VCaP (cell line): ENCODE results near the gene TAF4.
"Not testable (repeated sequence)": the region's sequence is repeated elsewhere in the genome, so short reads cannot be mapped to it uniquely, and the experiment has no call there.

Experiments
- H3K27ac ChIP-seq: fragments of 450-650 bp; 2 replicates; pipeline ENCODE4 v1.5.1; 2017
- CTCF ChIP-seq: fragments of 450-650 bp; conservative IDR thresholded peaks from 2 replicates; pipeline ENCODE4 v1.5.1; 2017; ENCODE audit warnings: mild to moderate bottlenecking, moderate library complexity

The TAF4 gene

DNA sequence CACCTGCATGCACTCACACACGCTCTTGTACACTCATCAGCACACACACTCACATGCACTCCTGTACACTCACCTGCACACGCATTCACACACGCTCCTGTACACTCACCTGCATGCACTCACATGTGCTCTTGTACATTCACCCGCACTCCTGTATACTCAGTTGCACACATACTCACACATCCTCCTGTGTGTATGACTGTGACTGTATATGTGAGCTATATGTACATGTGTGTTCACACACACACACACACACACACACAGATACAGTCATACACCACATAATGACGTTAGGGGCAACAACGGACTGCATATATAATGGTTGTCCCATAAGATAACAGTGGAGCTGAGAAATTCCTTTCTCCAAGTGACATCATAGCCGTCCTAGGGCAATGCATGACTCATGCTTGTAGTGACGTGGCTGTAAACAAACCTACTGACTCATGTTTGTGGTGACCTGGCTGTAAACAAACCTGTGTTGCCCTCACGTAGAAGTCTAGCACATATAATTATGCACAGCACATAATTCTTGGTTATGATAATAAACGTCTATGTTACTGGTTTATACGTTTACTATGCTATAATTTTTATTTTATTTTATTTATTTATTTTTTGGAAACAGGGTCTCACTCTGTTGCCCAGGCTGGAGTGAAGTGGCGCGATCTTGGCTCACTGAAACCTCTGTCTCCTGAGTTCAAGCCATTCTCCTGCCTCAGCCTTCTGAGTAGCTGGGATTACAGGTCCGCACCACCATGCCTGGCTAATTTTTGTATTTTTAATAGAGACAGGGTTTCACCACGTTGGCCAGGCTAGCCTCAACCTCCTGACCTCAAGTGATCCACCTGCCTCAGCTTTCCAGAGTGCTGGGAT lies 22.8 kb upstream of the TAF4 start:
- TF ChIP-seq CTCF, result no peak
- no peak overlapping the region for H3K27ac ChIP-seq

- no peak for TF ChIP-seq CTCF
- H3K27ac ChIP-seq, result no peak overlapping the region
Measured at GRCh38 chr20:62087632-62088031, 22.0 kb upstream of the TAF4 start.

GRCh38 chr20:62087227-62087626 lies 21.5 kb upstream of the TAF4 start:
- no peak for TF ChIP-seq CTCF
- no peak overlapping the region for H3K27ac ChIP-seq

GRCh38 chr20:62085206-62085605 lies 19.5 kb upstream of the TAF4 start:
- no peak for TF ChIP-seq CTCF

GRCh38 chr20:62084224-62084623 lies 18.5 kb upstream of the TAF4 start:
- not testable (repeated sequence) for H3K27ac ChIP-seq

More at GRCh38 chr20:62085206-62085605, 19.5 kb upstream of the TAF4 start:
- H3K27ac ChIP-seq, result no peak overlapping the region

DNA sequence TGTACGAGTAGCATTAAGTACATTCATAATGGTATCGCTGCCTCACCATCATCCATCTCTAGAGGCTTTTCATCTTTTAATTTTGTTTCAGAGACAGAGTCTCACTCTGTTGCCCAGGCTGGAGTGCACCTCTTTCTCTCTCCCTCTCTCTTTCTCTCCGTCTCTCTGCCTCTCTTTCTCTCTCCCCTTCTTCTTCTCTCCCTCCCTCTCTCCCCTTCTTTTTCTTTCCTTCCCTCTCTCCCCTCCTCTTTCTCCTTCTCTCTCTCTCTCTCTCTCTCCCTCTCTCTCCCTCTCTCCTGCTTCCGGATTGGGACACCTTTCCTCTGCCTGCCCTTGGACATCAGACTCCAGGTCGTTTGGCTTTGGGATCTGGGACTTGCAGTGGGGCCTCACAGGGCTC lies 17.6 kb upstream of the TAF4 start:
- TF ChIP-seq CTCF, result no peak

GRCh38 chr20:62080249-62080990 lies 14.7 kb upstream of the TAF4 start:
- no peak for TF ChIP-seq CTCF
- no peak overlapping the region for H3K27ac ChIP-seq

More for the DNA sequence above, 17.6 kb upstream of the TAF4 start:
- H3K27ac ChIP-seq, result no peak overlapping the region

- TF ChIP-seq CTCF, result no peak
- no peak overlapping the region for H3K27ac ChIP-seq
Measured at GRCh38 chr20:62079166-62079565, 13.5 kb upstream of the TAF4 start.
